ENCODE data around the gene CAMTA1. TPM values are rescaled to one million over a fixed set of nuclear protein-coding genes. Genes with fewer than 3 reads are reported as not detected.

Gene CAMTA1
- polyA plus RNA-seq, 1 donor from 2014 or later: 162 TPM

- no peaks in the 10 kb centered on the region for H3F3A ChIP-seq (ENCODE audit: insufficient read depth, low read length, poor library complexity, severe bottlenecking)
- H3K27me3 ChIP-seq (ENCODE audit: insufficient read depth, low read depth, low read length): no peaks in the 10 kb centered on the region
- H3K4me3 ChIP-seq (ENCODE audit: low read length): no peak overlapping the region
- H3K9me3 ChIP-seq (ENCODE audit: low read length): no peaks in the 10 kb centered on the region
- H3K79me2 ChIP-seq (replicated peaks; ENCODE audit: insufficient read depth, low read length): no peaks in the 10 kb centered on the region
- H4K20me1 ChIP-seq (ENCODE audit: insufficient read depth): no peaks in the 10 kb centered on the region
- H3K4me2 ChIP-seq (ENCODE audit: low read length): no peak overlapping the region
- no peak for TF ChIP-seq MXI1 (conservative IDR thresholded peaks at IDR 0.05; ENCODE audit: poor library complexity, severe bottlenecking)
- no peak for TF ChIP-seq EP300 (conservative IDR thresholded peaks at IDR 0.05; ENCODE audit: poor library complexity, severe bottlenecking)
- no peak for TF ChIP-seq RAD21 (conservative IDR thresholded peaks at IDR 0.05)
- TF ChIP-seq REST (IDR thresholded peaks at IDR 0.05; ENCODE audit: borderline replicate concordance): peak; percentile 73
- H3K9me2 ChIP-seq (ENCODE audit: insufficient read depth, low read length): no peaks in the 10 kb centered on the region
- H3K36me3 ChIP-seq (ENCODE audit: insufficient read depth, low read length): no peaks in the 10 kb centered on the region
- H3K27ac ChIP-seq (ENCODE audit: low read length): no peak overlapping the region
- H3K9ac ChIP-seq (ENCODE audit: low read length): no peak overlapping the region
- H2AFZ ChIP-seq (ENCODE audit: low read depth, low read length): no peak overlapping the region
These were observed 831.0 kb downstream of the CAMTA1 start for GRCh38 chr1:7616076-7616832.

- no peak for TF ChIP-seq EZH2 (IDR thresholded peaks at IDR 0.05; ENCODE audit: borderline replicate concordance, insufficient read depth, low read length, poor library complexity, severe bottlenecking)
- no peak for TF ChIP-seq SMC3 (conservative IDR thresholded peaks at IDR 0.05; ENCODE audit: poor library complexity)
- TF ChIP-seq TAF1 (IDR thresholded peaks at IDR 0.05; ENCODE audit: low read depth): no peak
- TF ChIP-seq REST (IDR thresholded peaks at IDR 0.05; ENCODE audit: borderline replicate concordance): no peak
- no peak for TF ChIP-seq MXI1 (conservative IDR thresholded peaks at IDR 0.05; ENCODE audit: poor library complexity, severe bottlenecking)
- TF ChIP-seq RAD21 (conservative IDR thresholded peaks at IDR 0.05): no peak
- no peak for TF ChIP-seq CTCF (IDR thresholded peaks at IDR 0.05; ENCODE audit: poor library complexity, severe bottlenecking)
- no peak for TF ChIP-seq EP300 (conservative IDR thresholded peaks at IDR 0.05; ENCODE audit: poor library complexity, severe bottlenecking)
- no peak for TF ChIP-seq POLR2AphosphoS5 (IDR thresholded peaks at IDR 0.05)
- Histone ChIP-seq H3K9me2 (ENCODE audit: insufficient read depth, low read length) (no peaks in the 10 kb centered on the region), H4K20me1 (ENCODE audit: insufficient read depth) (no peaks in the 10 kb centered on the region), H3K27me3 (ENCODE audit: insufficient read depth, low read depth, low read length) (no peaks in the 10 kb centered on the region), H3K79me2 (replicated peaks; ENCODE audit: insufficient read depth, low read length) (no peaks in the 10 kb centered on the region), H3K4me3 (ENCODE audit: low read length) (no peak overlapping the region), H3K4me2 (ENCODE audit: low read length) (no peak overlapping the region), H2AFZ (ENCODE audit: low read depth, low read length) (no peak overlapping the region), H3K36me3 (ENCODE audit: insufficient read depth, low read length) (no peaks in the 10 kb centered on the region), H3F3A (ENCODE audit: insufficient read depth, low read length, poor library complexity, severe bottlenecking) (no peaks in the 10 kb centered on the region), H3K27ac (ENCODE audit: low read length) (no peak overlapping the region), H3K9me3 (ENCODE audit: low read length) (no peaks in the 10 kb centered on the region), H3K9ac (ENCODE audit: low read length) (no peak overlapping the region)
These were observed 831.7 kb downstream of the CAMTA1 start for GRCh38 chr1:7616953-7617352.

All from neural cell (in vitro differentiated cells).